ENCODE measurements around the gene TH. TPM values are rescaled to one million over a fixed set of nuclear protein-coding genes. Genes with fewer than 3 reads are reported as not detected.
"Not testable (repeated sequence)": the region's sequence is repeated elsewhere in the genome, so short reads cannot be mapped to it uniquely, and the experiment has no call there.

The TH gene
- polyA plus RNA-seq, 2 of the 4 experiments (the other 2 are of a cell fraction) = not detected

- Histone ChIP-seq H3K4me1 (peaks cover 26% of the 10 kb centered on the region), H3K27ac (0 out of 6 replicates have a peak overlapping the region, but pooled peaks of 1 of the 2 experiments have one; percentile 17), H3K4me3 (no peak overlapping the region), H3K9me3 (no peaks in the 10 kb centered on the region), H3K4me2 (no peak overlapping the region)
- TF ChIP-seq PHF8 (IDR thresholded peaks at IDR 0.05; ENCODE audit: borderline replicate concordance, low read depth) (no peak), SMC3 (IDR thresholded peaks at IDR 0.05) (no peak), REST (IDR thresholded peaks at IDR 0.05) (no peak), PBX3 (IDR thresholded peaks at IDR 0.05) (no peak), FOXS1 (CRISPR knock-in tag; IDR thresholded peaks at IDR 0.05) (no peak), NR3C1 (IDR thresholded peaks at IDR 0.05) (no peak)
- 90% methylated on average over 7 of the region's 10 CpGs for WGBS (ENCODE audit: missing lambda C conversion rate)
- CTCF ChIA-PET = interaction anchor here (0.7 to 2.2 kb wide), 5 partner anchors 14 to 316 kb away, joined by 3 to 7 read pairs (median 3); no protein-coding TSS in a partner anchor
- DNase-seq (ENCODE audit: low read depth in 1 of 2, low spot score in 1 of 2) (no peak), ATAC-seq (no peak), FAIRE-seq (no peak)
- POLR2A ChIA-PET = no interaction called here
Measured at GRCh38 chr11:2179516-2179915, 7.9 kb upstream of the TH start.

GRCh38 chr11:2178906-2179494 lies 7.4 kb upstream of the TH start:
- ChIA-PET CTCF (interaction anchor here (0.7 to 2.2 kb wide), 5 partner anchors 15 to 249 kb away, joined by 3 to 7 read pairs (median 3); no protein-coding TSS in a partner anchor), POLR2A (no interaction called here)
- Histone ChIP-seq H3K27ac (0 out of 6 replicates have a peak overlapping the region, but pooled peaks of 1 of the 2 experiments have one; percentile 17), H3K4me1 (peaks cover 26% of the 10 kb centered on the region), H3K4me2 (no peak overlapping the region), H3K9me3 (no peaks in the 10 kb centered on the region), H3K4me3 (no peak overlapping the region)
- TF ChIP-seq FOXS1 (CRISPR knock-in tag; IDR thresholded peaks at IDR 0.05) = no peak
- TF ChIP-seq CTCF (IDR thresholded peaks at IDR 0.05) = no peak
- TF ChIP-seq ZNF302 (CRISPR knock-in tag; IDR thresholded peaks at IDR 0.05) = no peak
- TF ChIP-seq ZFP36 (IDR thresholded peaks at IDR 0.05; ENCODE audit: borderline replicate concordance, partially characterized antibody) = no peak
- TF ChIP-seq KDM5A (IDR thresholded peaks at IDR 0.05) = no peak
- no peak for TF ChIP-seq HES2 (IDR thresholded peaks at IDR 0.05)
- TF ChIP-seq HOXA7 (CRISPR knock-in tag; IDR thresholded peaks at IDR 0.05) = no peak
- TF ChIP-seq CHD2 (IDR thresholded peaks at IDR 0.05; ENCODE audit: low read length, partially characterized antibody) = no peak
- no peak for TF ChIP-seq NR3C1 (IDR thresholded peaks at IDR 0.05)
- TF ChIP-seq EHMT2 (IDR thresholded peaks at IDR 0.05; ENCODE audit: low read depth) = no peak
- DNase-seq (ENCODE audit: low read depth in 1 of 2, low spot score in 1 of 2) = peak in 1 of 2 experiments; percentile 19
- no peak for FAIRE-seq
- 19% methylated on average over 9 of the region's 16 CpGs for WGBS (ENCODE audit: missing lambda C conversion rate)
- no peak; a peak in 2 of 6 replicates for ATAC-seq

- ATAC-seq; H3K9me3 ChIP-seq; POLR2A ChIA-PET; H3K4me3 ChIP-seq; FAIRE-seq; H3K27ac ChIP-seq; DNase-seq (ENCODE audit: low read depth in 1 of 2, low spot score in 1 of 2); H3K4me2 ChIP-seq: not testable (repeated sequence)
- CTCF ChIA-PET = interaction anchor here (0.8 to 2.2 kb wide), 6 partner anchors 8 to 243 kb away, joined by 3 to 7 read pairs (median 4); no protein-coding TSS in a partner anchor
- WGBS (ENCODE audit: missing lambda C conversion rate) = 79% methylated on average over 14 of the region's 16 CpGs
- peaks cover 26% of the 10 kb centered on the region for H3K4me1 ChIP-seq
Measured at GRCh38 chr11:2178055-2178773, 6.6 kb upstream of the TH start.

All from A549 (cell line).